GM18907 (cell line): ENCODE results near the gene PLEKHA6.

Experiments used
- ATAC-seq: cut with Tn5 transposase; IDR thresholded peaks from one replicate; pipeline ENCODE4 v1.9.1; 2021; ENCODE audit warnings: mild to moderate bottlenecking, moderate library complexity; ENCODE audit not compliant: unreplicated experiment

Gene PLEKHA6

GRCh38 chr1:204287466-204287891, 72.2 kb downstream of the PLEKHA6 start:
- ATAC-seq = no peak

GRCh38 chr1:204286831-204287421, 72.8 kb downstream of the PLEKHA6 start:
- no peak for ATAC-seq

GRCh38 chr1:204286315-204286714, 73.4 kb downstream of the PLEKHA6 start:
- ATAC-seq = no peak

GRCh38 chr1:204285436-204286305, 74.1 kb downstream of the PLEKHA6 start:
- no peak for ATAC-seq

GRCh38 chr1:204284929-204285328, 74.8 kb downstream of the PLEKHA6 start:
- ATAC-seq = no peak

- no peak for ATAC-seq
These were observed 75.7 kb downstream of the PLEKHA6 start for GRCh38 chr1:204283711-204284651.

- ATAC-seq = no peak
These were observed 76.9 kb downstream of the PLEKHA6 start for GRCh38 chr1:204282761-204283221.

- ATAC-seq = no peak
These were observed 79.4 kb downstream of the PLEKHA6 start for GRCh38 chr1:204280099-204280961.

- no peak for ATAC-seq
These were observed 80.8 kb downstream of the PLEKHA6 start for GRCh38 chr1:204278958-204279357.

- no peak for ATAC-seq
These were observed 81.5 kb downstream of the PLEKHA6 start for GRCh38 chr1:204278251-204278650.

GRCh38 chr1:204277563-204278219, 82.0 kb downstream of the PLEKHA6 start:
- no peak for ATAC-seq

- ATAC-seq = no peak
These were observed 83.9 kb downstream of the PLEKHA6 start for GRCh38 chr1:204275695-204276370.

GRCh38 chr1:204274446-204274845, 85.3 kb downstream of the PLEKHA6 start:
- no peak for ATAC-seq

- ATAC-seq = no peak
These were observed 87.2 kb downstream of the PLEKHA6 start for GRCh38 chr1:204272505-204272904.

- ATAC-seq = no peak
These were observed 87.8 kb downstream of the PLEKHA6 start for GRCh38 chr1:204271970-204272369.

GRCh38 chr1:204268101-204268500, 91.6 kb downstream of the PLEKHA6 start:
- no peak for ATAC-seq

GRCh38 chr1:204267191-204267601, 92.5 kb downstream of the PLEKHA6 start:
- ATAC-seq = no peak

- ATAC-seq = no peak
These were observed 93.2 kb downstream of the PLEKHA6 start for GRCh38 chr1:204266504-204267034.

- ATAC-seq = no peak
These were observed 94.1 kb downstream of the PLEKHA6 start for GRCh38 chr1:204265665-204266064.
